LNCaP clone FGC (cell line): ENCODE results near the gene KCNIP4.

Experiments used
- DNase-seq: peaks from one replicate; pipeline ENCODE4 v3.0.0-alpha.2; 2011; ENCODE audit warnings: low read depth
- H3K4me3 ChIP-seq: 2 replicates; pipeline ENCODE4 v1.5.1; 2011; ENCODE audit warnings: mild to moderate bottlenecking, low read depth, low read length, control low read depth
- CTCF ChIP-seq: IDR thresholded peaks from 2 replicates; pipeline ENCODE4 v1.5.1; 2012; ENCODE audit warnings: mild to moderate bottlenecking; ENCODE audit not compliant: control insufficient read depth, insufficient read depth; ENCODE audit errors: extremely low read depth

KCNIP4 gene

GRCh38 chr4:20847124-20847747 lies 1101.3 kb downstream of the KCNIP4 start:
- no peak for TF ChIP-seq CTCF
- no peak overlapping the region for H3K4me3 ChIP-seq
- no peak for DNase-seq

GRCh38 chr4:20844311-20844710 lies 1104.3 kb downstream of the KCNIP4 start:
- no peak for TF ChIP-seq CTCF
- no peak overlapping the region for H3K4me3 ChIP-seq
- no peak for DNase-seq

DNA sequence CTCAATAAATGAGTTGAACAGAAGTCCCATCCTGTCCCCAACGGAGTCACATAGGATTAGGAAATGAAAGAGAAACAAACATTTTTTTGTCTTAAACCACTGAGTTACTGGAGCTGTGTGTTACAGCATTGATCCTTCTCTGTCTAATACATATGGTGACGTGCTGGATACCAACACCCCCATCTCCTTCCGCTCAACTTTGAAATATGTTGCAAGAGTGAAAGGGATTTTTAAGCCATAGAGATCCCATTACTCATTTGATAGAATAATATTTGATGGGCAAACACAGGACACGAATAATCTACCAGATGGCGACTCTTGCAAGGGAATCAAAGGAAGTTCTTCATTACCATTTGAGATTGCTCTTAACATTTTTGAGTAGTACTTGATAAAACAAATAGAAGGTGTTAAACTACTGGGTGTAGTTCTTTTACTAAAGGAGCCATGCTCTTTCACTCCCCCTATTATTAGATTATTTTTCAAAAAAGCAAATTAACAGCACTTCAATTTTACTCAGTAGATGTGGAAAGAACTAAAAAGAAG lies 1107.9 kb downstream of the KCNIP4 start:
- no peak for DNase-seq
- no peak overlapping the region for H3K4me3 ChIP-seq
- TF ChIP-seq CTCF = no peak

DNA sequence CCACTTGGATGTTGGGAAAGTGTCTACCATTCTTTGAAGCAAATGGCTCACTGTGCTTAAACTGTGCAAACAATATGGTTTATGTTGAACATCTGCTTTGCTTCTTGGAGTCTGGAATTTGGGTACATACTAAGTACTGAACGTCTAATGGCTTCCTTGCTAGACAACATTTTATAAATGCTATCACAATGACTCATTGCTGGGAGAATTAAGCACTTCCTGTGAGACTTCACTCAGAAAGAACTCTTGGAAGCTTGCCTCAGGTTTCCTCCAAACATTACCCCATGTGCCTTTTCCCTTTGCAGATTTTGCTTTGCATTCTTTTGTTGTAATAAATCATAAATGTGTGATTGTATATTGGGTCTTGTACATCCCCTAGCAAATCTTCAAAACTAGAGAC lies 1108.6 kb downstream of the KCNIP4 start:
- no peak for TF ChIP-seq CTCF
- no peak overlapping the region for H3K4me3 ChIP-seq
- DNase-seq = no peak

DNA sequence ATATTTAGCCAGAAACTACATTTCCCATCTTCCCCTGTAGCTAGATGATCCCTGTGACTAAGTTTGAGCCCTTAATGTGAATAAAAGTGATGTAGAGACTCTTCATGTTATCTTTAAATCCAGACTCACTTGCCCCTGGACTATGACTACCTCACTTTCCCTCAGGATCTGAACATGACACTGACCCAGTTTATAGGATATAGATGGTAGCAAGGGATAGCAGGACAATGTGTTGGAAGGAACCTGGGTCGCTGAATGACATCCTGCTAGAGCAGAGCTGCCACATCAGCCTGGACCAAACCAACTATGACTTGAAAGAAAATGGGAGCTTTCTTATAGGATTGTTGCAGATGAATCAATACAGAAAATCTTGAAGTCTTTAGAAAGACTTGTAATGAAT lies 1110.1 kb downstream of the KCNIP4 start:
- no peak overlapping the region for H3K4me3 ChIP-seq
- DNase-seq = no peak
- no peak for TF ChIP-seq CTCF

DNA sequence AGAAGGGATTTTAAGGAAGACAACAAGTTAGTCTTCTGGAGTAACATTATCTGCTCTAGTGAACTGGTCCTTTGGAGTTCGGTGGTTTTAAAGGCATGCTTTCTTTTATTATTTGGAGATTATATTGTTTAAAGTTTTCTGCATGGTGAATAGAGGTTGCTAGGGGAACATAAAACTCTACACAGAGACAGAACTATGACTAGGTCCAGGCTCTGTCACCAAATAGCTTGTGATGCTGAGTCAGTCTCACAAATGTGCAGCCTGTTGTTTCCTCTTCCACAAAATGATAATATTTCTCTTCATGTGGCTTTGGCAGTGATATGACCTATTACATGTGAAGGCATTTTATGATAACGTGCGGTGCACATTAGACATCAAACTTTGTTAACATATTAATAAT lies 1115.7 kb downstream of the KCNIP4 start:
- H3K4me3 ChIP-seq = no peak overlapping the region
- no peak for DNase-seq
- TF ChIP-seq CTCF = no peak

- TF ChIP-seq CTCF = no peak
- H3K4me3 ChIP-seq = no peak overlapping the region
- DNase-seq = no peak
Measured at GRCh38 chr4:20831746-20832145, 1116.8 kb downstream of the KCNIP4 start.
